Activated T-cell treated with anti-CD3 and anti-CD28 coated beads for 4 hours (primary cell): ENCODE results near the gene CBX1.
"Not testable (repeated sequence)": the region's sequence is repeated elsewhere in the genome, so short reads cannot be mapped to it uniquely, and the experiment has no call there.

Experiments used
- DNase-seq: peaks from one replicate; pipeline ENCODE4 v3.0.0-alpha.2; 2020

The CBX1 gene

GRCh38 chr17:48122665-48123045 is 21.4 kb upstream of the CBX1 start:
- no peak for DNase-seq

- DNase-seq = no peak
Observed at GRCh38 chr17:48121923-48122664, 20.8 kb upstream of the CBX1 start.

- DNase-seq = no peak
Observed at GRCh38 chr17:48113201-48113676, 12.0 kb upstream of the CBX1 start.

- DNase-seq = no peak
Observed at GRCh38 chr17:48111937-48112241, 10.6 kb upstream of the CBX1 start.

- DNase-seq = no peak
Observed at GRCh38 chr17:48110761-48111160, 9.5 kb upstream of the CBX1 start.

- DNase-seq = peak; percentile 96
Observed at GRCh38 chr17:48107137-48108055, 6.1 kb upstream of the CBX1 start, which contains the start of gene SNX11. Gene SNX11, plus strand, starts transcription at chr17:48107766. Its CDS starts 4,278 bp downstream, at chr17:48112044.

- DNase-seq = no peak
Observed at GRCh38 chr17:48106802-48107136, 5.5 kb upstream of the CBX1 start.

GRCh38 chr17:48104440-48104839 is 3.2 kb upstream of the CBX1 start:
- DNase-seq = no peak

- no peak for DNase-seq
Observed at GRCh38 chr17:48102798-48103715, 1.8 kb upstream of the CBX1 start.

- DNase-seq = no peak
Observed at GRCh38 chr17:48102043-48102750, 919 bp upstream of the CBX1 start.

GRCh38 chr17:48100591-48101011 is 677 bp downstream of the CBX1 start:
- DNase-seq = no peak

- no peak for DNase-seq
Observed at GRCh38 chr17:48100160-48100559, 1.1 kb downstream of the CBX1 start.

GRCh38 chr17:48095611-48096010 is 5.7 kb downstream of the CBX1 start:
- no peak for DNase-seq

- no peak for DNase-seq
Observed at GRCh38 chr17:48093341-48094045, 7.8 kb downstream of the CBX1 start.

GRCh38 chr17:48084932-48085331 is 16.3 kb downstream of the CBX1 start:
- DNase-seq = no peak

GRCh38 chr17:48081858-48082257 is 19.4 kb downstream of the CBX1 start:
- DNase-seq = no peak

- DNase-seq = not testable (repeated sequence)
Observed at GRCh38 chr17:48077152-48077551, 24.1 kb downstream of the CBX1 start.

- DNase-seq = peak; percentile 73
Observed at GRCh38 chr17:48074322-48075081, 26.8 kb downstream of the CBX1 start.

GRCh38 chr17:48073566-48074094 is 27.6 kb downstream of the CBX1 start:
- not testable (repeated sequence) for DNase-seq

GRCh38 chr17:48072811-48073210 is 28.5 kb downstream of the CBX1 start:
- not testable (repeated sequence) for DNase-seq

GRCh38 chr17:48071654-48072053 is 29.6 kb downstream of the CBX1 start:
- DNase-seq = no peak
